GM19239 (cell line): Measurements from ENCODE around the gene RASGEF1C.
"Not testable (repeated sequence)": the region's sequence is repeated elsewhere in the genome, so short reads cannot be mapped to it uniquely, and the experiment has no call there.

ENCODE experiments used
- DNase-seq: peaks from one replicate; pipeline ENCODE4 v3.0.0; 2011; ENCODE audit warnings: low spot score; ENCODE audit not compliant: insufficient read length
- FAIRE-seq: peaks from 2 replicates; lab custom pipeline; 2011; peaks lifted over from hg19 to GRCh38; lab: Jason Lieb, UNC

The RASGEF1C gene

DNA sequence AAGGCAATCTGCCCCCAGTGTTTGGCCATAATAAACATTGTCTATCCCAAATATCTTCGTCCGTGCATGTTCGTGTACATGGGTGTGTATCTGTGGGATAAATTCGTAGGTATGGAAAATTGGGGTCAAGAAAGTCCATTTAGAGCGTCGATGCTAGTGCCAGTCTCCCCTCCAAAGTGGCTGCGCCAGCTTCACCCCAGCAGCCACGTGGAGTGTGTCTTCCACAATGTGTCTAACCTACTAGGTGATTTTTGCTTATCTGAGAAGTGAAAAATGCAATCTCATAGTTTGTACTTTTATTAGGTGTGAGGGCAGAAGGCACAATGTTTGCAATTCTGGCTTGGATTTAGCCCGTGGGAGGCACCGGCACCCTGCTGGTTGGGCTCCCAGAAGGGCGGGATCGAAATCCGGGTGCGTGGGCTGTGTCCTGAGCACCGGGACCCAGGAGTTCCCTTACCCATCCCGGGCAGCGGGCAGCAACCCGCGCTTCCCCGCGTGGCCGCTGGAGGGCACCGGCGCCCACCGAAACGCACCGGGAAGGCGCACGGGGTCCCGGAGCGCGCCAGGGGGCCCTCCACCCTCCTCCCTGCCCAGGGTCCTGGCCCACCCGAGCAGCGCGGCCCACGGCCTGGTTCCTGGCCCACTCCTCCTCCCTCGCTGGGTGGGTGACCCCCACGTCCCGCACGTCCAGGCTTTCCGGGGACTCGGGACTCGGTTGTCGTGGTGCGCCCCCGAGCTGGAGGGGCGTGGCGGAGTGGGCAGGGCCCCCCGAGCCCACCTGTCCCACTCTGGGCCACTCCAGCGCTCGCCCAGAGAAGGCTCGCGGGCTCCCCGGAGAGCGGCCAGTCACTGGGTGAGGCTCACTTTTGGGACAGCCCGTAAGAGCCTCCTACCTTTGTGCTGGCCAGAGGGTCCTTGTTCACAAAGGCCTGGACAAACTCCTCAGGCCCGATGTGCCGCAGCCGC, 82.0 kb downstream of the RASGEF1C start:
- DNase-seq = no peak

GRCh38 chr5:180126156-180126555, 82.9 kb downstream of the RASGEF1C start:
- not testable (repeated sequence) for DNase-seq, FAIRE-seq

More for the DNA sequence above, 82.0 kb downstream of the RASGEF1C start:
- no peak for FAIRE-seq

DNA sequence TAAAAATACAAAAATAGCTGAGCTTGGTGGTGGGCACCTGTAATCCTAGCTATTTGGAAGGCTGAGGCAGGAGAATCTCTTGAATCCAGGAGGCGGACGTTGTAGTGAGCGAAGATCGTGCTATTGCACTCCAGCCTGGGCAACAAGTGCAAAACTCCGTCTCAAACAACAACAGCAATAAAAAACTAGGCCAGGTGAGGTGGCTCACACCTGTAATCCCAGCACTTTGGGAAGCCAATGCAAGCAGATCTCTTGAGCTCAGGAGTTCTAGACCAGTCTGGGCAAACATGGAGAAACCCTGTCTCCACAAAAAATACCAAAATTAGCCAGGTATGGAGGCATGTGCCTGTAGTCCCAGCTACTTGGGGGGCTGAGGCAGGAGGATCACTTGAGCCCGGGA, 84.3 kb downstream of the RASGEF1C start:
- DNase-seq = not testable (repeated sequence)

DNA sequence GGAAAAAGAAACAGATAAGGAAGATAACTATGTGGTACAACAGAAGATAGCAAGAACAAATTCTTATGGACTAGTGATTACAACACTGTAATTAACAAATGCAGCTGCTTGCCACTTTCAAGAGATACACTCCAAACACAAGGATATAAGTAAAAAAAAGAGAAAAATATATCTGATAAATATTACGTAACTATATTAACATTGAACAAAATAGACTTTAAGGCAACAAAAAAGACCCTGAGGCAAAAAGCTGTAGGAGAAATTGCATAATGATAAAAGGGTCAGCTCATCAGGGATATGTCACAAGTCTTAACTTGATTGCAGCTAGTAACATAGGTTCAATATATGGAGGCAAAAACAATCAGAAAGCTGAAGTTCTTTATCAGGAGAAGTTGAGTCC, 86.1 kb downstream of the RASGEF1C start:
- FAIRE-seq = no peak
- no peak for DNase-seq

More for the DNA sequence above, 84.3 kb downstream of the RASGEF1C start:
- FAIRE-seq = not testable (repeated sequence)

DNA sequence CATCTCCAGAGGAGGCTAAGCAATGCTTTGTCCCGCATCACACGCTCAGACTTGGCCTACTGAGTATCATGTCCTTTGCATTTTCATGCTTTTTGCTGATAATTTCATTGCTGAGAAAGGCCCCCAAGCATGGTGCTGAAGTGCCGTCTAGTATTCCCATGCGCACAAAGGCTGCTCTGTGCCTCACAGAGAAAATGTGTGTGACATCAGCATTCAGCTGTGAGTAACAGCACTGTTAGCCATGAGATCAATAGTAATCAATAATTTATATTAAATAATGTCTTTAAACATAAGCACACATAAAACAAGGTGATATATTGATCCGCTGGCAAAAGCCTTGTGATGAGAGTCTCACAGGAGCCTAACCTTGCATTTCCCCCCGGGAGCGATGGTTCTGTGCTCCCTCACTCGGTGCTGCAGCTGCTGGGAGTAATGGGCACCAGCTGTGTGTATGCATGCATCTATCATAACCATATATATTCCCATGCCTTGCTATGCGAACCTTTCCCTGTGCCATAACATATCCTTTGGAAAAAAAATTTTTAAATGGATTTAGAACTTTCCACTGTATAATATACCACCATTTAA, 87.1 kb downstream of the RASGEF1C start:
- DNase-seq (no peak), FAIRE-seq (no peak)

GRCh38 chr5:180120237-180121101, 88.5 kb downstream of the RASGEF1C start:
- DNase-seq = no peak
- FAIRE-seq = no peak

GRCh38 chr5:180119903-180120236, 89.1 kb downstream of the RASGEF1C start:
- FAIRE-seq = no peak

DNA sequence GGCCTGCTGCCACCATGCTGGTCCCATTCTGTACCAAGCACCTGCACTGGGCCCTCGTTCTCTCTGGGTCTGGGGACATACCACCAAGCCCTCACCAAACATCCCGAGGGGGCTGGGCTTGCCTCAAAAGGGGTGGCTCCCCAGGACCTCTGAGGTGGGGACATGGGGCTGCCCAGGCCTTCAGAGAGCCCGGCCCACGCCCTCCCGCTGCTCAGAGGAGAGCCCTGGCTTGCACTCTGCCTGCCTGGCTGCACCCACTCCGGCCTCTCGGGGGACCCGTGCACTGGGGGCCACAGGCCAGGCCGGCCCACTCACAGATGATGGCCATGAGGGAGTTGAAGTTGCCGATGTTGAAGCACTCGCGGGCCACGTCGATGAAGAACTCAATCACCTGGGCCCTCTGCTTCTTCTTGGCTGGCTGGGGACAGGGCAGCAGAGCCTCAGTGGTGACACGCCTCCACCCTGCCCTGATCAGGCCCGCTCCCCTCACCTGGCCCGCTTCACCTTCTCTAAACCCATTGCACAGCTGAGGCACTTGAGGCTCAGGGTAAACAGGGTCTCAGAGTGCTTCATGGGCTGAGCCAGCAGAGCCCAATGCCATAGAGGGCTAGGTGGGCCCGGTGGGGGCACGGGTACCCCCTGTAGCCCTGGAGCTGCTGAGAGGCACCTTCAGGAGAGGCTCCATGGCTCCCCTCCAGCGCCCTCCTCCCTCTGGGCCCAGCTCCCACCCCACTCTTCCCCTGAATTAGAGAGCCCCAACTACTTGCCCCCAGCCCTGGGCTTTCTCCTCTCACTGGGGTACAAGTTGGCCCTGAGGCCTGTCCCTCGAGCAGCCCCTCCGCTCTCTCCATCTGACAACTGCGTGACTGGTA, 89.7 kb downstream of the RASGEF1C start:
- FAIRE-seq = no peak
- no peak for DNase-seq

More at GRCh38 chr5:180119903-180120236, 89.1 kb downstream of the RASGEF1C start:
- no peak for DNase-seq

- no peak for DNase-seq
- no peak for FAIRE-seq
These were observed 90.6 kb downstream of the RASGEF1C start for GRCh38 chr5:180118391-180118791.

DNA sequence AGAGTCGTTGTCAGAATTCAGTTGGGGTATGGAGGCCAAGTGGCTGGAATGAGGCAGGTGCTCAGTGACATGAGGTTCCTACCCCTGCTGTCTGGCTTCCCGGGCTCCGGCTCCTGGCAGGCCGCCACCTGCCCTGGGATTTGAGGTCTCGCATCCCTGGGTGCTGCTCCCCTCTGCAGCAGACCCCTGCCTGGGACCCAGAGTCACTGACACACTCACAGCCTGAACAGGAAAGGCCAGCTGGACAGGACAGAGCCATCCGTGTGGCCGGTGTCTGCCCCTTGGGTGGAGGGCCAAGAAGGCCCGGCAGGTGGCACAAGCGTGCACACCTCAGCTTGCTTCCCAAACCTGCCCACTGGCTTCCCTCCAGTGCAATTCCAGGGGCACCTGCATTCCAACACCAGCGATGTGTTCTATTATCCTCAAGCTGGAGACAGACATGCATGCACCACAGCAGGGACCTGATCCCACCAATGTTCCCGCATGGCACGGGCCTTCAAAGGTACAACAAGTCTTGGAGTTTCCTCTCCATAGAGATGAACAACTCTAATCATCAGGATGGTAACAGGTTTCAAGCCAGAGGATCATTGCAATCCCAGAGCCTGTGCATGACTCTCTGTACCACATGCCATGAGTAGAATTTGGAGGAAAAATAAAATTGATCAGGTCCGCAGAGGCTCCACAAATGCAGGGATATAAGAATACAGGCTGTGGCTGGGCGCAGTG, 91.8 kb downstream of the RASGEF1C start:
- FAIRE-seq (no peak), DNase-seq (no peak)

GRCh38 chr5:180116077-180116999, 92.7 kb downstream of the RASGEF1C start:
- DNase-seq (no peak), FAIRE-seq (no peak)

DNA sequence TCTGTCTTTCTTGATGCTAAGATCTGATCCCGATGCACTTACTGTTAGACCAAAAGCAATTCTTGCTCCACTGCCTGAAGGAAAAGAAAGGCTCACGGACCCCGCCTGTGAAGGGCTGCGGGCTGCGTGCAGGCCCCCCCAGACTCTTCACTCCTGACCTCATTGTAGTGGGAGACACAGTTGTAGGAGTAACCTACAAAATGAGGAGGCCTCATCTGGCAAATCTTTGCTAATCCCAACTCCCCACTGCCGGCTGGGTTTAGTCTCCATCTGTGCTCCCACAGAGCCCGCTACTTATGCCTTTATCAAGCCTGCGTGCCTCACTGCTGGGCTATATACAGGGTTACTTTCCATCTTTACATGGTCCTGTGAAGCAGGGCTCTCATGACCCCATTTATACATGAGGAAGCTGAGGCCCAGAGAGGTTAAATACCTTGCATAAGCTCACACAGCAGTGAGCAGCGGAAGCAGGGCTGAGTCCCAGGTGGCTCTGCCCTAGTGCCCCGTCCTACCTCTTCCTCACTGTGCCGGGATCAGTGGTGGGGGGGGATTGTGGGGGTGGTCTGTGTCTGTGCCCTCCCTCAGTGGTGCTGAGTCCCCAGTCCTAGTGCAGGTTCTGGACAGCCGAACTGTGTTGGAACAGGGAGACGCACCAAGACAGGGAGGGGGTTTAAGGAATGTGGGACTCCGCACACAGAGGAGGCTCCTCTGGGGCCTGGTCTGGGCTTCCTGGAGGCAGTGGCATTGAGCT, 93.5 kb downstream of the RASGEF1C start:
- DNase-seq = no peak
- no peak for FAIRE-seq

GRCh38 chr5:180114304-180115003, 94.6 kb downstream of the RASGEF1C start:
- FAIRE-seq = no peak
- no peak for DNase-seq

DNA sequence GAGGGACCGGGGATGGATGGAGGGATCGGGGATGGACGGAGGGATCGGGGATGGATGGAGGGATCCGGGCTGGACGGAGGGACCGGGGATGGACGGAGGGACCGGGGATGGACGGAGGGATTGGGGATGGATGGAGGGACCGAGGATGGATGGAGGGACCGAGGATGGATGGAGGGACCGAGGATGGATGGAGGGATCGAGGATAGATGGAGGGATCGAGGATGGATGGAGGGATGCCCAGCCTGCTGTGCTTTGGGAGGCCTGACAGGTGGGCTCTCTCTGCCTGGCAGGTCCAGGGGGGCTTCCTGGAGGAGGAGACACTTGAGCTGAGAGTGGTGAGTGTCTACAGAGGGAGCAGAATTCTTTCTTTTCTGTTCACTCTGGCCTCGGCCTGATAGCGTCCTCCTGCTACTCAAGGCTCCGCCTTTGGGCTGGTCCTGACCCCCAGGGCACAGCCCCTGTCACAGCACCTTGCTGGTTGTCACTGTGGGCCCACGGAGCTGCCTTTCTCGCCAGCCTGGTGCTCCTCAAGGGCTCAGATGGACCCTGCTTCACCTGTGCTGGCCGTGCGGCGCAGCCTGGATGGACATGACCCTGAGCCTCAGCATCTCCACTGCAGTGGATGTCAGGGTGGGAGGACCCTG, 95.2 kb downstream of the RASGEF1C start:
- no peak for DNase-seq
- FAIRE-seq = no peak

DNA sequence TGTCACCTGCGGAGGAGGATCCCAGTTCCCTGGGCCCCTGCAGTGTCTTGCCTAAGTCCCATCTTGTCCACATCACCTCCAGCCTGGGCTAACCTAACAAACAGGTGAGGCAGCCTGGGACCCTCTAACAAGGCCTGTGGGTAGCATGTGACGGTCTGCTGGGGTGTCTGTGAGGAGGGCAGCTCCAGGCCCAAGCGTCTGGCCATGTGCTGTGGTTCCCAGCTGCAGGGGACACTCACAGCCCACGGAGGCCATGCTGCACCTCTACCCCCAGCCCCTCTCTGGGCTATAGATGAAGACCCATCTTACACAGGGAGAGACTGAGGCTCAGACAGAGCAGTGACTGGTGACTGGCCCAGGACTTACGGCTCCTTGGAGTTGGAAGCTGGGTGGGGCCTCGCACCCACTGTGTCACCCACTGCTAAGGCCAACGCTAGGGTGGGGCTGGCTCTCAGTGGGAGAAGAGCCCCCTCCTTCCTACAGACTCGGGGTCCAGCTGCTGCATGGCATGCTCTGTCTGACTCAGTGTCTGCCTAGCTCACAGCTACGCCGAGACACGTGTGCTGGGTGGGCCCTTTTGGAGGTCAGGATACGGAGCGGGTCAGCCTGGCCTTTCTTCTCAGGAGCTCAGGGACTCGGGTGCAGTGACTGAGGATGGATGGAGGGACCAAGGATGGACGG, 96.7 kb downstream of the RASGEF1C start:
- FAIRE-seq (no peak), DNase-seq (no peak)
